Stimulated activated CD4-positive, alpha-beta T cell treated with anti-CD3 and anti-CD28 coated beads, Interleukin-15, amount 100 ng/mL, for 24 hours (primary cell): ENCODE results near the gene GALNT16.
"Not testable (repeated sequence)": the region's sequence is repeated elsewhere in the genome, so short reads cannot be mapped to it uniquely, and the experiment has no call there.

Experiments used
- DNase-seq: peaks from one replicate; pipeline ENCODE4 v3.0.0-alpha.2; 2020

The GALNT16 gene

DNA sequence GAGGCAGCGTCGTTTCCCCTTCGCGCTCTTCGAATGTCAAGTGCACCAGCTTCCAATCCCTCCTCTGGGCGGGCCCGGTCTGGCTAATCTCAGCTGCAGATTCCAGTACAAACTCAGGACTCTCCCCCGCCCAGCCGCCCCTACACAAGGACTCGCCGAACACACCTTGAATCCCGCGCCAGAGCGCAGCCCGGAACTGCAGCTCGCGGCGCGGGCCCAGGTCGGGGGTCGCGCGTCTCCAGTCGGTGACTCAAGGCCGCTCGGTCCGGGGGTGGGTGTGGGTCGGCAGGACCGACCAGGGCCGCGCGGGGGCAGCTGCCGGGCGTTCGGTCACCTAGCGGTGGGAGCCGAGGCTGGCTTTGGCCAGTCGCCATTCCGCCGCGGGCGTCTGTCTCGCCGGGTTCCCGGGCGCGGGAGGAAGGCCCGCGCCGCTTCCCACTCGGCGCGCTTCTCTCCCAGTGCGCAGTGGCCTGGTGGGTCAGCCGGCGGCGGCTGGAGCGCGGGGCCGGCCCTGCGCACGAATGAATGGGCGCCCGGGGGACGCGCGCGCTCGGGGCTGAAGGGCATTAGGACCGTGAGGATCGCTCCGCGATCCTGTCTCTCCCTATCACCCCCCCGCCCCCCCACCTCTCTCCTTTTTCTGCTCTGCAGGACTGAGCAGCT, at the start of gene GALNT16:
Gene GALNT16, plus strand, starts transcription at position 632 of the 663 bp plus-strand sequence. CDS start 133 bp downstream, outside the sequence.
- peak; percentile 13 for DNase-seq

- no peak for DNase-seq
These were observed 45.6 kb upstream of the GALNT16 start for GRCh38 chr14:69214393-69214792.

- not testable (repeated sequence) for DNase-seq
These were observed 42.3 kb upstream of the GALNT16 start for GRCh38 chr14:69217663-69218062.

- no peak for DNase-seq
These were observed 35.0 kb upstream of the GALNT16 start for GRCh38 chr14:69224946-69225345.

DNA sequence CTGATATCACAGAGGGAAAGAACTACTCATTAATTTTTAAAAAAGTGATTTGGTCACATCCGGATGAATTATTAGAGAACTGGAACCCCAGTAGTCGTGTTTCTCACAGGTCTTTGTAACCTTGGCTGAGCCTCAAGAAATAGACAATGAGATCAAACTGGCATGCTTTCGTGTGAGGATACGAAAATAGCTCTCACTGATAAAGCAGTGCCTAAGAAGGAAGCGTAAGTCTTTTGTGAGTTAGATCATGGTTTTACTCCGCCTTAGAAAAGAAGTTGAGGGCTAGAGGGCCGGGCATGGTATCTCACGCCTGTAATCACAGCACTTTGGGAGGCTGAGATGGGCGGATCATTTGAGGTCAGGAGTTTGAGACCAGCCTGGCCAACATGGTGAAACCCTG, 33.8 kb upstream of the GALNT16 start:
- no peak for DNase-seq

GRCh38 chr14:69226736-69227135, 33.2 kb upstream of the GALNT16 start:
- DNase-seq = no peak

DNA sequence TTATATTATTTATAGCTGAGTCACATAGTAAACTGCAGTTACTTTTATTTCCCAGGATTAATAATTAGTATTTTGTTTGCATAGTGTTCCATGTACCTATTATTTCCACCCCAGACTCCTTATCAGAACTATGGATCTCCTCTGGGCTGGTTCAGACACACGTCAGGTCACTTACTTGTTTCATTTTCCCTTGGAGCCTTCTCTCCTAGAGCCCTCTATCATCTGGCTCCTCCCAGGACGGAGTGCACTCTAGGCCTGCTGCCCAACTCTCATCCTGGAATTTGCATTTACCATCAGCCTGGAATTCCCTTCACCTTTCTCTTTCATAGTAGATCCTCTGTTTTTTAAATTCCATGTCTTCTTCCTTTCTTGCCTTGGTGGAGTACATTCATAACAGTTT, 28.5 kb upstream of the GALNT16 start:
- DNase-seq = no peak

DNA sequence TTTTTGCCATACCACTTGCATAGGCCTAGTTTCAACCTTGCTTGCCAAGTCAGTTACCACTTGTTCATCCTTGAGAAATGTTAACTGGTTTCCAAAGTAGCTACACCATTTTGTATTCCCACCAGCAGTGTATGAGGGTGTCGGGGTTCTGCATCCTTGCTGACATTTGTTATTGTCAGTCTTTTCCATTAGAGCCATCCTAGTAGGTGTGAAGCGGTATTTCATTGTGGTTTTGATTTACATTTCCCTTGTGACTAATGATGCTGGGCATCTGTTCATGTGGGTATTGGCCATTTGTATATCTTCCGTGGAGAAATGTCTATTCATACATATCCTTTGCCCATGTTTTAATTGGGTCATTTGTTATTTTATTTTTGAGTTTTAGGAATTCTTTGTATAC, 27.6 kb upstream of the GALNT16 start:
- no peak for DNase-seq

DNA sequence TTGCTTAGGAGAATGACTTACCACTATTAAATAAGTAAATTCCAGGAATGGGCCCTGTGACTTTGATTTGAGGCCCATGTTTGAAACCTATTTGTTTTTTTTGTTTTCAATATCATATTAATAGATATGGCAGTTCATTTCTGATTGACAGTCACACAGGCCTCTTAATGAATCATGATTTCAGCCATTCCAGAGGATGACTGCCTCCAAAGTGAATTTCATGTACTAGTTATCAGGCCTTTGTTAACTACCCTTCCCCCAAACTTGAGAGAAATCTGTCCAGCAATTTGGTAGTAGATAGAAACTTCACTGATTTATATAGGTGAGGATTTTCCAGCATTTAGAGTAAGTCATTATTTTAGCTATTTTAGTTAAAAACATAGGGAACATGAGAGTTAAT, 25.9 kb upstream of the GALNT16 start:
- DNase-seq = no peak

DNA sequence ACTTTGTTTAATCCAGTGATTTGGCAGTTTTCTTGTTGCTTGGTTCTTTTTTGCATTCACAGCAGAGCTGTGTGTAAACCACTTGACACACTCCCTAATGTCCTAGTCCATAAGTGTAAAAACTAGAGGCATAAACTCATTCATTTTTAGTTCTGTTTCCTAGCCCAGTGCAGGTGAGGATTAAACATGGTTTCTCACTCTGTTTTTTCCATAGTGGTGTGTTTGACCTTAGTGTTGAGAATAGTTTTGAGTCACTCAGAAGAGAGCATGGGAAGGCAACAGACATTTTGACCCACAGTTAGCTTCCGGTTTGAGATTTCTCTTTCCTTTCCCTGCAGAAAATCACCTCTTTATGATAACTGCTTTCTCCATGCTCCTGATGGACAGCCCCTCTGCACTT, 24.2 kb upstream of the GALNT16 start:
- DNase-seq = no peak

- DNase-seq = no peak
These were observed 22.8 kb upstream of the GALNT16 start for GRCh38 chr14:69237142-69237541.

- DNase-seq = no peak
These were observed 22.4 kb upstream of the GALNT16 start for GRCh38 chr14:69237584-69237983.

DNA sequence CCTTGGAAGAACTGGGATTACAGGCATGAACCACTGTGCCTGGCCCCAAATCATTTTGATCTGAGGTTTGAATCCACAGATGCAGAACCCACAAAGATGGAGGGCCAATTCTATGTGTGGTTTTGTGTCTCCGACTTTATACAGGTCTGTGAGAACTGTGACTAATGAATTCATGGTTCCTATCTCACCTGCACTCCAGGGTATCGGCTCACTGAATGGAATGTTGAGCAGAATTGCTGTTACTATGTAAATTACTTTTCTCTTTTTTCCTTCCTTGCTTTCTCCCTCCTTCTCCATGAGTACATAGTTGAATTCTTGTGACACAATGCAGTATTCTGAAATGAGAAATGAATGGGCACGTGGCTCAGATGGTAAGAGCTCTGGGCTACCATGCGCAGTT, 21.1 kb upstream of the GALNT16 start:
- no peak for DNase-seq

GRCh38 chr14:69240527-69241173, 19.3 kb upstream of the GALNT16 start:
- no peak for DNase-seq

DNA sequence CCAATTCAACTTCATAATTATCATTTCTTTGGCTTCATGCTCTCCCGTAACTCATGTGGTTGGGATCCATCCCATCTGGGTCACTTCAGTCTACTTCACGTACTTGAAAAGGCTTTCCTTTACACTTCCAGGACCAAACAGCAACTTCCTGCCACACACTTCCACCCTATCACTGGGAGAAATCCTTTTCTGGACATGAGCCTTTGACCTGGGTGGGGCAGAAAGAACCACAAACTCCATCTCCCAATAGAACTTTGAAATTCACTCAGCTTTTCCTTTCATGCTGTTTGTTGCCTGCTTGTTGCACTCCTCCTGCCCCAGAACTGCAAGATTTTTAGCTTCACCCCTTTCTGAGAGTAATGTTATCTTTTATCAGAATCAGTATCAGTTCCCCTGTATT, 18.4 kb upstream of the GALNT16 start:
- DNase-seq = no peak

DNA sequence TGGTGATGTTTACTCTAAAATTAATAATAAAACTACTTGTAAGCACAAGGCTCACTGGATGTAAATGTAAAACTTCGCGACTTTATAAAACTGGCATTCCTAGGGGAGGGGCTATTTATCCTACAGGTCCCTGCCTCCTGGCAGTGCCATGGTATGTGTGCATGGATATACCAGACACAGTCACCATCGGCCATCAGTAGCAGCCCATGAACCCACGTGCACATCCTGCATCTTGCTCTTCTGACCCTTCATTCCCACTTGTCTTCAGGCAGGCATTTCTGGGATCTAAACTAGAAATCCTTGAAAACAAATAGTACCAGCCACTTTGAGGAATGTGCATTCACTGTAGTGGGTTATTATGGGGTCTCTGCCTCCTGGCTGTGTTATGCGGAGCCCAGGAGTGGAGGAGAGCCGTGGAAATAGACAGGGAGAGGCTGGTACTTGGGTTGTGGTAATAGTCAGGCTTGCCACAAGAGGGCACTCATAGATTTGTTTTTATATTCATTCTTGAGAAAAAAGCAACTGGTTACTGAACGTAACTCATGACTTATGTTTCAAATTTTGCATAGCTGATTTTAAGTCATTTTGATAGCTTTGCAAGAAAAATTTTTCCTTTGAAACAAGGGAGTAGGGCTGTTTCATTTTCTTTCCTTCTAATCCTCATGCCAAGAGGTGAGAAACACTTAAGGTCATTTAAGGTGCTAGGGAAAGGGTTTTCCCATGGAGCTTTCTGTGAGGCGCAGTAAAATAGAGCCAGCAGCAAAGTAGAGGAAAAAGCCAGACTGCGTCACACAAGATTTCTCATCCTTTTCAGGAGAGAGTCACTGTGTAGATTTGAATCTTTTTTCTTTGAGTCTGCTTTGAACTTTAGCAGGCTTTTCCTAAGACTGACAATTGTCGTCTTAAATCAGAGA, 17.4 kb upstream of the GALNT16 start:
- DNase-seq = peak; percentile 62

DNA sequence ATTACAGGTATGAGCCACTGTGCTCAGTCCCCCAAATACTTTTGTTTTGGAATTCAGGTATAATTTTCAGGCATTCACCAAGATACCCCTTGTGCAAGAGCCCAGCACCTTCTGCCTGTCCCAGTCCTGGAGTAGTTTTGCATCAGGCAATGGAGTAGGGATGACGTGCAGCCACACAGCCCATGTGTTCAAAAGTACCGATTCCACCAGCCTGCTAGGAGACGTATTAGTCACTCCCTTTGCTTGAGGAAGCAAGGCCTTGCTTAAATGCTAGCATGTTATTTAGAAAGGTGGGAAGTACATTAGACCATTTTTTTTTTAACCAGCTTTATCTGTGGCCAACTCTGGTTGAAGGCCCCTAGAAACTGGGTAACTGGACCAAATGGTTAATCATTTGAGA, 15.0 kb upstream of the GALNT16 start:
- no peak for DNase-seq

- no peak for DNase-seq
These were observed 13.6 kb upstream of the GALNT16 start for GRCh38 chr14:69246331-69246730.

- DNase-seq = no peak
These were observed 12.1 kb upstream of the GALNT16 start for GRCh38 chr14:69247676-69248440.

- DNase-seq = no peak
These were observed 10.4 kb upstream of the GALNT16 start for GRCh38 chr14:69249603-69250002.

DNA sequence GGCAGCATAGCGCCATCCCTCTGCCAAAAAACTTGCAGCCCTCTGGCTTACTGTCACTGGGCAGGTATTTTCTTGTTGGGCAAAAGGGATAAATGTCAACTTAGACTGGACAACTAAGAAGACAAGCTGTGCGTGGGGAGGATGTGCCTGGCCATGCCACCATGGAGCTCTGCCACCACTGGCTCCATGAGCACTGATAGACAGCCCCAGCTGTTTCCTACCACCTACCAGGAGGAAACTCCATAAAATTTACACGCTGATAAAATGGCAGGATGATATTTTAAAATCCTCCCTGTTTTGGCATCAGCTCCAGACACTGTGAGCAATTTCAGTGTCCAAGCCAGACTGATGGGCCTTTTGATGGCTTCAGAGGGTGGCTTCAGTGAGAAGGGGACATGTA, 7.1 kb upstream of the GALNT16 start:
- DNase-seq = no peak

DNA sequence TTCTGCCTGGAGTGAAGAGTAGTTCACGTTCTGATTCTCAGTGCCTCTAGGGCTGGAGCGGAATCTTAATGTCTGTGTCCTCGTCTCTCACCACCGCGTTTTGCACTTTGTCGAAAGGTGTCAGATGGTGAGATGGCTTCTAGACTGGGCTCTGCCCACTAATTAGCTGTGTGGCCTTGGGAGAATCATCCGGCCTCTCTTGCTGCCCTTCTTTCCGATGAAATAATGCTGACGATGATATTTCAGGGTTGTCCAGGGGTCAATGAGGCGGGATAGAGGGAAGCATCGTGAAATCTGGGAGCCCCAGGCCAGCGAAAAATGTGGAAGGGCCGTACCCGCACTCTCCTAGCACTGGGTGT, 811 bp upstream of the GALNT16 start:
- no peak for DNase-seq
